ENCODE data around the gene CISH.
A peak's percentile ranks its signal among the peaks of the same experiment; 100 is the strongest.

DNA sequence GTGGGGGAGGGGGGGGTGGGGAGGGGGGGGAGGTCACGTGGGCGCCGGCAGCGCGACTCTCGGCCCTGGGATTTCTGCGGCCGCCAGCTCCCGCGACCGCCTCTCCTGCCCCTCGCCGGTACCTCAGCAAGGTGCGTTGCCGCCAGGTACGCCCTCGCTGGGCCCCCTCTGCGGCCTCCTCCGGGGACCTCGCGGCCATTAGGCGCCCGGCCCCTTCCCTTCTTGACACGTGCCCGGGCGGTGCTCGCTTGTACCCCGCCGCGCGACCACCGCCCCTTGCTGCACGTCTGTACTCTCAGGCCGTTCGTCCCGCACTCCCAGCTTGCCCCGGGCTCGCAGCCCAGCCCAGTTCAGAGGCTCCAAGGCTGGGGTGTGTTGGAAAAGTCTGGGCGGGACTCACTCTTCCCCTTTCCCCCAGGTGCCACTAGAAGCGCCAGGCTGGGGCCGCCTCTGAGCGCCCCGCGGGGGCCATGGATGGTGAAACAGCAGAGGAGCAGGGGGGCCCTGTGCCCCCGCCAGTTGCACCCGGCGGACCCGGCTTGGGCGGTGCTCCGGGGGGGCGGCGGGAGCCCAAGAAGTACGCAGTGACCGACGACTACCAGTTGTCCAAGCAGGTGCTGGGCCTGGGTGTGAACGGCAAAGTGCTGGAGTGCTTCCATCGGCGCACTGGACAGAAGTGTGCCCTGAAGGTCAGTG, 5.7 kb upstream of the CISH start, which contains the start of gene MAPKAPK3:
- TF ChIP-seq CTCF (IDR thresholded peaks at IDR 0.05): peak; percentile 6
- TF ChIP-seq EZH2 (IDR thresholded peaks at IDR 0.05): no peak
- no peak for TF ChIP-seq EZH2phosphoT487 (IDR thresholded peaks at IDR 0.05)
